C1 segment of cervical spinal cord (tissue), 14 donors: ENCODE data around the gene CFLAR.
"Not testable (repeated sequence)": the region's sequence is repeated elsewhere in the genome, so short reads cannot be mapped to it uniquely, and the experiment has no call there.

Source experiments
- DNase-seq, 14 donors: peaks; one replicate each; lab custom pipeline; 2025; lab: John Stamatoyannopoulos, UW

The CFLAR gene

DNA sequence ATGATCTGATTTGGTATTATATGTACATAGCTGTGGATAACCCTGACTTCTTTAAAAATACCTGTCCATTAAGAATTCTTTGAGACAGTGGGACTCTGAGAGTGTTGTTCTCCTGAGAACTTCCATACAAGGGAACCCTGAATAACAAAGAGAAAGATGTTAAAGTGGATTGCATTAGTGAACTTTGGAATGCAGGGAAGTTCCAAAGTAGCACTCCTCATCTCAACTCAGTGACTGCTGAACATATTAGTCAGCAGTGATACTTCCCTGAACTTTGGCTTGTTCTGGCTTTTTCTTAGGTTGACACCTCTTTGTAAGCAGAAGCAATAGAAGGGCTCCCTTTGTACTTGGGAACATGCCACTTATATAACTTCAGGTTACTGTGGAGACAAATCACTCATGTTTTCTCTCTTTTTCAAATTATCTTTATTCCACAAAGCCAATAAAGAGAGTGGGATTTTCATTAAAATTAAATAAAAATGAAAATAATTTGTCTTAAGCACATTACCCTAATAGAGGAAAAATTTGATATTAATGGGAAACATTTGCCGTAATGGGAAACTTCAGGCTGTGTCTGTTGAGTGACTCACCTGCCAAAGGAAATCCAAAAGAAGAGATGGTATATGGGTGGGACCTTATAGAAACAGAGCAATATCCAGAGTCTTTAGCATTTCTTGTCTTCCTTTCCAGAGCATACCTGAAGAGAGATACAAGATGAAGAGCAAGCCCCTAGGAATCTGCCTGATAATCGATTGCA, 33.3 kb downstream of the CFLAR start:
- no peak for DNase-seq

GRCh38 chr2:201149821-201150165, 33.8 kb downstream of the CFLAR start:
- DNase-seq = not testable (repeated sequence)

GRCh38 chr2:201150454-201151020, 34.6 kb downstream of the CFLAR start:
- DNase-seq = no peak

- no peak for DNase-seq
Measured at GRCh38 chr2:201151127-201151981, 35.4 kb downstream of the CFLAR start.

GRCh38 chr2:201152517-201152916, 36.6 kb downstream of the CFLAR start:
- no peak for DNase-seq

- DNase-seq = no peak
Measured at GRCh38 chr2:201152999-201153815, 37.2 kb downstream of the CFLAR start.

GRCh38 chr2:201154615-201155399, 38.8 kb downstream of the CFLAR start:
- DNase-seq = no peak

DNA sequence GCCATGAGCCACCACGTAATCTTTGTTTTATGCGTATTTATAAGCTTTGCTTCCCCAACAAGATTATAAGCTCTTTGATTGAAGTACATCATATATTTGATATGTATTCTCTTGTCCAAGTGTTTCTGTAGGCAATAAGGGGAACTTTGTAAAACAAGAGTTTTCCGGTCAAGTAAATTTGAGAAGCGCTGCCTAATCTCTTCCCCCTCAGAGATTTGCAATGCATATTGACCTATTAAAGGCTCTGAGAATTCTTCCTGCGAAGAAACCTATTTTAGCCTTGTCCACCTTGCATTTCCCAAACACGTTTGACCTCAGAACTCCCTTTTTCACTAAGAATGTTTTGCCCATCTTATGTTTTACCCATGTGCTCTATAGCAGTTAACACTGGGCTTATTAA, 40.1 kb downstream of the CFLAR start:
- DNase-seq = no peak

GRCh38 chr2:201156640-201157039, 40.7 kb downstream of the CFLAR start:
- no peak for DNase-seq

DNA sequence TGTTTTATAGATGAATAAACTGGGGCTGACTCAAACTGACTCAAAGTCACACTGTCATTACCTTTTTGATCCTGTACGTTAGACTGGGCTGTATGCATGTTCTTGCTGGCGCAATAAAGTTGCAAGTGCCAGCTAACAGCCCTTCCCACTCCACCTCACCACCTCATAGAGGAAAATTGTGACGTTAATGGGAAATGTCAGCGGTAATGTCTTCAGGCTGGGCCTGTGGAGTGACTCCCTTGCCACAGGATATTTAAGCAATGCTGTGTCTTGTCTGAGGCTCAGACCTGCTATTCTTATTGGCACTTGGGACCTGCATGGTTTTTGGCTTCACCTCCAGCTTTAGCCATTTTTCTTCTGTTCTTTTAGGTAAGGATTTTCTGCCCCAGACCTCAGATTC, 41.7 kb downstream of the CFLAR start:
- no peak for DNase-seq

- DNase-seq = peak in 12 of 14 donors; percentile 37 to 86 (median 68)
Measured at GRCh38 chr2:201158111-201158929, 42.4 kb downstream of the CFLAR start.

GRCh38 chr2:201164166-201164565, 48.2 kb downstream of the CFLAR start:
- no peak for DNase-seq

- no peak for DNase-seq
Measured at GRCh38 chr2:201167546-201167945, 51.6 kb downstream of the CFLAR start.

DNA sequence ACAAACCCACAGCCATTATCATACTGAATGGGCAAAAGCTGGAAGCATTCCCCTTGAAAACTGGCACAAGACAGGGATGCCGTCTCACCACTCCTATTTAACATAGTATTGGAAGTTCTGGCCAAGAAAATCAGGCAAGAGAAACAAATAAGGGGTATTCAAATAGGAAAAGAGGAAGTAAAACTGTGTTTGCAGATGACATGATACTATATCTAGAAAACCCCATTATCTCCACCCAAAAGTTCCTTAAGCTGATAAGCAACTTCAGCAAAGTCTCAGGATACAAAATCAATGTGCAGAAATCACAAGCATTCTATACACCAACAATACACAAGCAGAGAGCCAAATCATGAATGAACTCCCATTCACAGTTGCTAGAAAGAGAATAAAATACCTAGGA, 52.5 kb downstream of the CFLAR start:
- not testable (repeated sequence) for DNase-seq

DNA sequence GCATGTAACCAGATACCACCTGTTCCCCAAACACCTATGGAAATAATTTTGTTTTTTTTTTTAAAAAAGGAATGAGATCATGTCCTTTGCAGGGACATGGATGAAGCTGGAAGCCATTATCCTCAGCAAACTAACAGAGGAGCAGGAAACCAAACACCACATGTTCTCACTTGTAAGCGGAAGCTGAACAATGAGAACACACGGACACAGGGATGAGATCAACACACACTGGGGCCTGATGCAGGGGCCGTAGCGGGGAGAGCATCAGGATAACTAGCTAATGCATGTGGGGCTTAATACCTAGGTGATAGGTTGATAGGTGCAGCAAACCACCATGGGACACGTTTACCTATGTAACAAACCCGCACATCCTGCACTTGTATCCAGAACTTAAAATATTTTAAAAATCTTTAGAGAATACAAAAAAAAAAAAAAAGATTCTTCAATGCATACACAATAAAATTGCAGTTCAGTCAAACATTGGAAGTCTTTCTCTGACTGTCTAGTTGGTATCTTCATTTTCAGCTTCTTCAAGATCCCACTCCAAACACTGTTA, 55.4 kb downstream of the CFLAR start:
- DNase-seq = no peak

DNA sequence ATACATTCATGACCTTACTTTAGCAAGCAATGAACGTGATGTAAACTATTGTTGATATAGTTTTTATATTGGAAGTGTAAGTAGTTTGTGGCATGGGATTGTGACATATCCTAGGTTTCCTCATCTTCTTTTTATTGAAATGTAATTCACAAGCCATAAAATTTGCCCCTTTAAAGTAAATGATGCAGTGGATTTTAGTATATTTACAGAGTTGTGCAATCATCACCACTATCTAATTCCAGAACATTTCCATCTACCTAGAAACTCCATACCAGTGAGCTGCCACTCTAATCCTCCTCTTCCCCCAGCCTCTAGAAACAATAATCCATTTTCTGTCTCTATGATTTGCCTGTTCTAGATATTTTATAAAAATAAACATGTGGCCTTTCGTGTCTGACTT, 56.3 kb downstream of the CFLAR start:
- DNase-seq = no peak

- no peak for DNase-seq
Measured at GRCh38 chr2:201174687-201175086, 58.7 kb downstream of the CFLAR start.

DNA sequence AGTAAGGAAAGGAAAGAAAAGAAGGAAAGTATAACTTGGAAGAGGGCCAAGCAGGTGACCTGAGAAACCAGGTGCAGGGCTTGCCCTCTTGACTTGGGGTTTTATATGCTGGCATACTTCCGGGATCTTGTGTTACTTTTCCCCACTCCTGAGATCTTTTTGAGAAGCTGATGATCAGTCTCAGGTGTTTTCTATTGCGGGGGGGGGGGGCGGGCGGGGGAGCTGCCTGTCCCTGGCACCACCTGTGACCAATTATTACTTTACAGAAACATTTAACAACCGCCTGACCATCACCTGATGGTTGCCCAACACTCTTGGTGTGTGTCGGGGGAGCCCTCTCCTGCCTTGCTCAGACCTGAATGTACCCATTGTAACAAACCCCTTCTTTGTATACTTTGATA, 60.1 kb downstream of the CFLAR start:
- no peak for DNase-seq

GRCh38 chr2:201180010-201180409, 64.0 kb downstream of the CFLAR start:
- no peak for DNase-seq
